ENCODE measurements around the gene MACROD2. TPM values are rescaled to one million over a fixed set of nuclear protein-coding genes. Genes with fewer than 3 reads are reported as not detected.

Gene MACROD2
- total RNA-seq, 1 donor from 2014 or later = 2.5 TPM

- H3K36me3 Mint-ChIP-seq (ENCODE audit: unreplicated experiment) = no peaks in the 10 kb centered on the region
- DNase-seq (ENCODE audit: extremely low spot score, unreplicated experiment) = no peak
- peaks cover 5% of the 10 kb centered on the region for H3K4me1 Mint-ChIP-seq (ENCODE audit: unreplicated experiment)
- TF ChIP-seq CTCF (IDR thresholded peaks at IDR 0.05) = no peak
- H3K27ac Mint-ChIP-seq (ENCODE audit: unreplicated experiment) = no peak overlapping the region
- H3K9me3 Mint-ChIP-seq (ENCODE audit: unreplicated experiment) = no peaks in the 10 kb centered on the region
- no peak overlapping the region for H3K4me3 Mint-ChIP-seq (ENCODE audit: unreplicated experiment)
- H3K27me3 Mint-ChIP-seq (ENCODE audit: unreplicated experiment) = no peaks in the 10 kb centered on the region
These were observed 1224.8 kb downstream of the MACROD2 start for GRCh38 chr20:15220009-15220656.

GRCh38 chr20:15220778-15221565 is 1225.7 kb downstream of the MACROD2 start:
- Mint-ChIP-seq H3K4me3 (ENCODE audit: unreplicated experiment) (no peak overlapping the region), H3K27ac (ENCODE audit: unreplicated experiment) (no peak overlapping the region), H3K27me3 (ENCODE audit: unreplicated experiment) (no peaks in the 10 kb centered on the region), H3K36me3 (ENCODE audit: unreplicated experiment) (no peaks in the 10 kb centered on the region), H3K4me1 (ENCODE audit: unreplicated experiment) (peaks cover 5% of the 10 kb centered on the region), H3K9me3 (ENCODE audit: unreplicated experiment) (no peaks in the 10 kb centered on the region)
- no peak for TF ChIP-seq CTCF (IDR thresholded peaks at IDR 0.05)
- DNase-seq (ENCODE audit: extremely low spot score, unreplicated experiment) = no peak

GRCh38 chr20:15222502-15223330 is 1227.4 kb downstream of the MACROD2 start:
- no peak overlapping the region for H3K4me3 Mint-ChIP-seq (ENCODE audit: unreplicated experiment)
- no peaks in the 10 kb centered on the region for H3K9me3 Mint-ChIP-seq (ENCODE audit: unreplicated experiment)
- no peaks in the 10 kb centered on the region for H3K36me3 Mint-ChIP-seq (ENCODE audit: unreplicated experiment)
- H3K27ac Mint-ChIP-seq (ENCODE audit: unreplicated experiment) = no peak overlapping the region
- no peaks in the 10 kb centered on the region for H3K27me3 Mint-ChIP-seq (ENCODE audit: unreplicated experiment)
- no peak for DNase-seq (ENCODE audit: extremely low spot score, unreplicated experiment)
- H3K4me1 Mint-ChIP-seq (ENCODE audit: unreplicated experiment) = peaks cover 5% of the 10 kb centered on the region
- no peak for TF ChIP-seq CTCF (IDR thresholded peaks at IDR 0.05)

GRCh38 chr20:15224199-15224598 is 1228.9 kb downstream of the MACROD2 start:
- no peak for DNase-seq (ENCODE audit: extremely low spot score, unreplicated experiment)
- H3K4me3 Mint-ChIP-seq (ENCODE audit: unreplicated experiment) = no peak overlapping the region
- H3K36me3 Mint-ChIP-seq (ENCODE audit: unreplicated experiment) = no peaks in the 10 kb centered on the region
- H3K27ac Mint-ChIP-seq (ENCODE audit: unreplicated experiment) = no peak overlapping the region
- H3K4me1 Mint-ChIP-seq (ENCODE audit: unreplicated experiment) = peaks cover 5% of the 10 kb centered on the region
- no peaks in the 10 kb centered on the region for H3K9me3 Mint-ChIP-seq (ENCODE audit: unreplicated experiment)
- no peaks in the 10 kb centered on the region for H3K27me3 Mint-ChIP-seq (ENCODE audit: unreplicated experiment)
- no peak for TF ChIP-seq CTCF (IDR thresholded peaks at IDR 0.05)

- H3K27ac Mint-ChIP-seq (ENCODE audit: unreplicated experiment) = no peak overlapping the region
- H3K9me3 Mint-ChIP-seq (ENCODE audit: unreplicated experiment) = peaks cover 4% of the 10 kb centered on the region
- no peaks in the 10 kb centered on the region for H3K4me1 Mint-ChIP-seq (ENCODE audit: unreplicated experiment)
- H3K36me3 Mint-ChIP-seq (ENCODE audit: unreplicated experiment) = no peaks in the 10 kb centered on the region
- no peak for TF ChIP-seq CTCF (IDR thresholded peaks at IDR 0.05)
- H3K4me3 Mint-ChIP-seq (ENCODE audit: unreplicated experiment) = no peak overlapping the region
- no peak for DNase-seq (ENCODE audit: extremely low spot score, unreplicated experiment)
- no peaks in the 10 kb centered on the region for H3K27me3 Mint-ChIP-seq (ENCODE audit: unreplicated experiment)
These were observed 1231.8 kb downstream of the MACROD2 start for GRCh38 chr20:15227102-15227501.

All from osteocyte (in vitro differentiated cells).